A549 (cell line): Measurements from ENCODE around the gene RNF166. TPM values are rescaled to one million over a fixed set of nuclear protein-coding genes. Genes with fewer than 3 reads are reported as not detected.

ENCODE experiments used
- ATAC-seq, 2 experiments: fragments of 200-7000 bp in 1 of 2; fragments of >200 bp in 1 of 2; cut with Nextera tagmentation in 1 of 2; cut with Tn5 transposase in 1 of 2; 3 replicates each; pipeline versions ENCODE4 v1.8.0 to v1.9.1; 2018 to 2020; ENCODE audit warnings: mild to moderate bottlenecking in 1 of 2, moderate library complexity in 1 of 2
- CTCF ChIA-PET: fragments of 300-600 bp; sonication (Branson Sonifier 250); formaldehyde crosslinking; extraction: SDS; loops from one replicate; lab custom pipeline; 2021; ENCODE audit warnings: antibody characterized with exemption, inconsistent platforms; lab: Yijun Ruan, JAX
- POLR2A ChIA-PET: fragments of 350-600 bp; formaldehyde crosslinking; extraction: SDS; loops from one replicate; lab custom pipeline; 2021; ENCODE audit warnings: antibody characterized with exemption, inconsistent platforms; lab: Yijun Ruan, JAX
- DNase-seq, 2 experiments: peaks; one replicate each; pipeline versions ENCODE4 v3.0.0 to v3.0.0-alpha.2; 2011 to 2016; ENCODE audit warnings: low read depth in 1 of 2, low spot score in 1 of 2
- FAIRE-seq: peaks from 2 replicates; lab custom pipeline; 2011; peaks lifted over from hg19 to GRCh38; lab: Jason Lieb, UNC
- H3K27ac ChIP-seq, 2 experiments: fragments of >200 bp; sonication (Bioruptor Twin); formaldehyde crosslinking; 3 replicates each; pipeline ENCODE4 v1.5.1; 2016 to 2017
- H3K4me1 ChIP-seq: fragments of >200 bp; sonication (Bioruptor Twin); formaldehyde crosslinking; 3 replicates; pipeline ENCODE4 v1.6.1; 2016
- H3K4me2 ChIP-seq: fragments of >200 bp; sonication (Bioruptor Twin); formaldehyde crosslinking; 3 replicates; pipeline ENCODE4 v1.6.1; 2016
- H3K4me3 ChIP-seq: fragments of >200 bp; sonication (Bioruptor Twin); formaldehyde crosslinking; 3 replicates; pipeline ENCODE4 v1.5.1; 2016
- H3K9me3 ChIP-seq: fragments of >200 bp; sonication (Bioruptor Twin); formaldehyde crosslinking; 3 replicates; pipeline ENCODE4 v1.6.1; 2016
- ATOH8 ChIP-seq: fragments of 250-450 bp; sonication (Bioruptor Pico); IDR thresholded peaks from 2 replicates; pipeline ENCODE4 v1.5.0; 2020; ENCODE audit warnings: low read depth, mild to moderate bottlenecking, moderate library complexity
- BCL3 ChIP-seq: fragments of >200 bp; sonication (Bioruptor Twin); formaldehyde crosslinking; IDR thresholded peaks from 3 replicates; pipeline ENCODE4 v1.6.1; 2016
- CHD4 ChIP-seq: fragments of 200-600 bp; sonication (generic); IDR thresholded peaks from 2 replicates; pipeline ENCODE4 v1.6.1; 2016; ENCODE audit warnings: antibody characterized with exemption, mild to moderate bottlenecking, borderline replicate concordance
- CTCF ChIP-seq: fragments of >200 bp; sonication (Bioruptor Twin); formaldehyde crosslinking; IDR thresholded peaks from 3 replicates; pipeline ENCODE4 v1.5.1; 2016
- E2F6 ChIP-seq: IDR thresholded peaks from 2 replicates; pipeline ENCODE4 v1.6.1; 2012; ENCODE audit warnings: low read depth, borderline replicate concordance
- EHMT2 ChIP-seq: fragments of 200-600 bp; sonication (generic); IDR thresholded peaks from 2 replicates; pipeline ENCODE4 v1.6.1; 2016; ENCODE audit warnings: antibody characterized with exemption, low read depth, mild to moderate bottlenecking, moderate library complexity
- EP300 ChIP-seq, 2 experiments: fragments of >200 bp; sonication (Bioruptor Twin); formaldehyde crosslinking; IDR thresholded peaks; 2 replicates in 1 of 2; 3 replicates in 1 of 2; pipeline ENCODE4 v1.6.1; 2016 to 2017
- FOSL2 ChIP-seq, 2 experiments: fragments of 450-650 bp in 1 of 2; fragments of >200 bp in 1 of 2; sonication (Bioruptor Twin) in 1 of 2; formaldehyde crosslinking; IDR thresholded peaks; 2 replicates each; pipeline versions ENCODE4 v1.5.0 to v1.6.1; 2016 to 2020; ENCODE audit warnings: mild to moderate bottlenecking in 1 of 2, moderate library complexity in 1 of 2
- GATA3 ChIP-seq: IDR thresholded peaks from 2 replicates; pipeline ENCODE4 v1.6.1; 2012; ENCODE audit warnings: borderline replicate concordance
- HDAC2 ChIP-seq: fragments of 200-600 bp; sonication (generic); IDR thresholded peaks from 2 replicates; pipeline ENCODE4 v1.6.1; 2016
- HMGXB4 ChIP-seq: fragments of 250-450 bp; sonication (Bioruptor Pico); IDR thresholded peaks from 2 replicates; pipeline ENCODE4 v1.5.0; 2021; ENCODE audit warnings: mild to moderate bottlenecking, moderate library complexity, borderline replicate concordance
- MAX ChIP-seq: IDR thresholded peaks from 2 replicates; pipeline ENCODE4 v1.6.1; 2012
- MYC ChIP-seq: IDR thresholded peaks from 2 replicates; pipeline ENCODE4 v1.6.1; 2012; ENCODE audit warnings: mild to moderate bottlenecking, inconsistent platforms, low read length, improper control_type of control experiment, borderline replicate concordance
- NR3C1 ChIP-seq: fragments of >200 bp; sonication (Bioruptor Twin); formaldehyde crosslinking; IDR thresholded peaks from 3 replicates; pipeline ENCODE4 v1.6.1; 2017
- PBX3 ChIP-seq: IDR thresholded peaks from 2 replicates; pipeline ENCODE4 v1.6.1; 2012
- RAD21 ChIP-seq, 2 experiments: fragments of >200 bp in 1 of 2; sonication (Bioruptor Twin) in 1 of 2; formaldehyde crosslinking in 1 of 2; IDR thresholded peaks in 1 of 2; conservative IDR thresholded peaks in 1 of 2; 2 replicates in 1 of 2; 3 replicates in 1 of 2; pipeline ENCODE4 v1.6.1; 2012 to 2018; ENCODE audit warnings: inconsistent platforms in 1 of 2
- RCOR1 ChIP-seq: fragments of 150-350 bp; IDR thresholded peaks from 2 replicates; pipeline ENCODE4 v1.6.1; 2014; ENCODE audit warnings: antibody characterized with exemption, low read length, low read depth
- REST ChIP-seq: fragments of 200-600 bp; sonication (generic); IDR thresholded peaks from 2 replicates; pipeline ENCODE4 v1.6.1; 2016; ENCODE audit warnings: antibody characterized with exemption, mild to moderate bottlenecking, moderate library complexity
- RNF2 ChIP-seq: fragments of 200-600 bp; sonication (generic); IDR thresholded peaks from 2 replicates; pipeline ENCODE4 v1.6.1; 2016; ENCODE audit warnings: low read depth, mild to moderate bottlenecking, antibody characterized with exemption, moderate library complexity, borderline replicate concordance
- SMC3 ChIP-seq: fragments of >200 bp; sonication (Bioruptor Twin); formaldehyde crosslinking; IDR thresholded peaks from 3 replicates; pipeline ENCODE4 v1.6.1; 2018; ENCODE audit warnings: inconsistent platforms
- SREBF2 ChIP-seq: fragments of 450-650 bp; IDR thresholded peaks from 2 replicates; pipeline ENCODE4 v1.6.1; 2014; ENCODE audit warnings: mild to moderate bottlenecking, moderate library complexity
- ZC3H11A ChIP-seq: fragments of 450-650 bp; IDR thresholded peaks from 2 replicates; pipeline ENCODE4 v1.6.1; 2014; ENCODE audit warnings: antibody characterized with exemption, mild to moderate bottlenecking
- ZSCAN20 ChIP-seq: fragments of 250-450 bp; sonication (Bioruptor Pico); IDR thresholded peaks from 2 replicates; pipeline ENCODE4 v1.8.0; 2022; ENCODE audit warnings: mild to moderate bottlenecking, moderate library complexity
- WGBS: methylation state at CpG from one replicate; pipeline ENCODE4 v1.1.6; 2017; ENCODE audit errors: missing lambda C conversion rate; 5-methylcytosine and 5-hydroxymethylcytosine counted together
- polyA plus RNA-seq, 4 experiments: library from polyadenylated mRNA; depleted of rRNA in 3 of 4; stranded (reverse); fragments of >200 nt; fragmentation: RNase III in 1 of 4; extraction: RNeasy Plus Mini Kit Qiagen cat#74134 plus additional on column Dnase treatment in 1 of 4; gene quantifications; 2 replicates in 3 of 4; 3 replicates in 1 of 4; pipeline ENCODE4 v1.2.3, GENCODE V29; 2011 to 2017

RNF166 gene
- polyA plus RNA-seq, 2 of the 4 experiments (the other 2 are of a cell fraction): 9.4 to 11.6 TPM

GRCh38 chr16:88691924-88692560, 14.2 kb downstream of the RNF166 start:
- ChIA-PET POLR2A (no interaction called here), CTCF (interaction anchor here (0.7 to 1.1 kb wide), 2 partner anchors 46 to 64 kb away, joined by 3 read pairs; no protein-coding TSS in a partner anchor)
- TF ChIP-seq HDAC2 (no peak), CHD4 (no peak), CTCF (no peak), MYC (no peak), SREBF2 (no peak), SMC3 (no peak), REST (no peak), NR3C1 (no peak), ATOH8 (no peak), RNF2 (no peak), E2F6 (no peak), RCOR1 (no peak), EP300 (IDR thresholded peaks at IDR 0.05) (no peak), FOSL2 (IDR thresholded peaks at IDR 0.05) (no peak), FOSL2 (CRISPR knock-in tag; IDR thresholded peaks at IDR 0.05) (no peak), MAX (no peak), GATA3 (no peak)
- FAIRE-seq (no peak), DNase-seq (no peak), ATAC-seq (no peak)
- Histone ChIP-seq H3K27ac (no peak overlapping the region), H3K4me3 (no peak overlapping the region), H3K4me1 (peaks cover 1% of the 10 kb centered on the region; the same call in 1 of the 3 replicates), H3K4me2 (no peak overlapping the region), H3K9me3 (no peaks in the 10 kb centered on the region)
- WGBS: 73% methylated on average over 13 of the region's 26 CpGs

- DNase-seq: no peak
- CTCF ChIA-PET: interaction anchor here (1.1 kb wide), 1 partner anchor 46 kb away, joined by 3 read pairs; no protein-coding TSS in a partner anchor
- no peak for TF ChIP-seq RCOR1
- TF ChIP-seq ZC3H11A: no peak
- TF ChIP-seq HMGXB4 (CRISPR knock-in tag): no peak
- TF ChIP-seq SMC3: no peak
- TF ChIP-seq SREBF2: no peak
- no peak for TF ChIP-seq PBX3
- TF ChIP-seq ZSCAN20 (CRISPR knock-in tag): no peak
- TF ChIP-seq BCL3: no peak
- TF ChIP-seq HDAC2: no peak
- no peak for TF ChIP-seq EHMT2
- no peak for TF ChIP-seq RAD21 (conservative IDR thresholded peaks at IDR 0.05 in 1 of 2, IDR thresholded peaks at IDR 0.05 in 1 of 2)
These were observed 14.9 kb downstream of the RNF166 start for GRCh38 chr16:88691129-88691813.

More at GRCh38 chr16:88691129-88691813, 14.9 kb downstream of the RNF166 start:
- Histone ChIP-seq H3K9me3 (no peaks in the 10 kb centered on the region), H3K4me1 (peaks cover 4% of the 10 kb centered on the region; the same call in 1 of the 3 replicates), H3K4me3 (no peak overlapping the region), H3K27ac (no peak overlapping the region), H3K4me2 (no peak overlapping the region)
- 83% methylated on average over 24 of the region's 33 CpGs for WGBS
- no peak for FAIRE-seq
- ATAC-seq: no peak
- POLR2A ChIA-PET: no interaction called here
